OCI-LY3 (cell line): ENCODE data around the gene ASTL.

Experiments
- CTCF ChIP-seq: fragments of 200-600, 300-600 bp; sonication (generic); IDR thresholded peaks from 2 replicates; pipeline ENCODE4 v1.5.1; 2014; ENCODE audit warnings: antibody characterized with exemption, low read length, low read depth
- EZH2phosphoT487 ChIP-seq: fragments of 200-600 bp; shearing (Covaris generic); IDR thresholded peaks from 2 replicates; pipeline ENCODE4 v1.6.1; 2018; ENCODE audit warnings: antibody characterized with exemption, mixed run types, low read depth

GRCh38 chr2:96089356-96090195 lies 48.7 kb downstream of the ASTL start:
- TF ChIP-seq CTCF (no peak), EZH2phosphoT487 (no peak)
